Measurements from ENCODE around the gene PTPRM.

DNA sequence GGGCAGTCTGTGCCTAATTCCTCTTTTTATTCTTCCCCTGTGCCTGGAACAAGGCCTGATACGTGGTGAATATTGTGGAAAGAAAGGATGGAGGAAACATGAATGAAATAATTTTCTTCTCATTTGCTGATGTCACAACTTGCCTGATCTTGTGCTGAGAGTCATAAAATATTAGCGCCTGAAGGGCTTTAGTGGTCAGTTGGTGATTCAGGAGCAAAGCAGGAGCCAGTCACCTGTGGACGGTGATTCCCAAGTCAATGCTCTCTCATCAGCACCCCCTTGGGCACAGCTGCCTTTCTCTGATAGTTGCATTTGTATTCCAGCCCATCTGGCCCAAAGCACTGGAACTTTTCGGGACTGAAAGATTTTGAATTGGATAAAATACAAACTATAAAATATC is 539.5 kb downstream of the PTPRM start:
- TF ChIP-seq, protein P1, sequence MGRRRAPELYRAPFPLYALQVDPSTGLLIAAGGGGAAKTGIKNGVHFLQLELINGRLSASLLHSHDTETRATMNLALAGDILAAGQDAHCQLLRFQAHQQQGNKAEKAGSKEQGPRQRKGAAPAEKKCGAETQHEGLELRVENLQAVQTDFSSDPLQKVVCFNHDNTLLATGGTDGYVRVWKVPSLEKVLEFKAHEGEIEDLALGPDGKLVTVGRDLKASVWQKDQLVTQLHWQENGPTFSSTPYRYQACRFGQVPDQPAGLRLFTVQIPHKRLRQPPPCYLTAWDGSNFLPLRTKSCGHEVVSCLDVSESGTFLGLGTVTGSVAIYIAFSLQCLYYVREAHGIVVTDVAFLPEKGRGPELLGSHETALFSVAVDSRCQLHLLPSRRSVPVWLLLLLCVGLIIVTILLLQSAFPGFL (CRISPR knock-in tag; IDR thresholded peaks at IDR 0.05; ENCODE audit: borderline replicate concordance), result no peak
- TF ChIP-seq, protein P2, sequence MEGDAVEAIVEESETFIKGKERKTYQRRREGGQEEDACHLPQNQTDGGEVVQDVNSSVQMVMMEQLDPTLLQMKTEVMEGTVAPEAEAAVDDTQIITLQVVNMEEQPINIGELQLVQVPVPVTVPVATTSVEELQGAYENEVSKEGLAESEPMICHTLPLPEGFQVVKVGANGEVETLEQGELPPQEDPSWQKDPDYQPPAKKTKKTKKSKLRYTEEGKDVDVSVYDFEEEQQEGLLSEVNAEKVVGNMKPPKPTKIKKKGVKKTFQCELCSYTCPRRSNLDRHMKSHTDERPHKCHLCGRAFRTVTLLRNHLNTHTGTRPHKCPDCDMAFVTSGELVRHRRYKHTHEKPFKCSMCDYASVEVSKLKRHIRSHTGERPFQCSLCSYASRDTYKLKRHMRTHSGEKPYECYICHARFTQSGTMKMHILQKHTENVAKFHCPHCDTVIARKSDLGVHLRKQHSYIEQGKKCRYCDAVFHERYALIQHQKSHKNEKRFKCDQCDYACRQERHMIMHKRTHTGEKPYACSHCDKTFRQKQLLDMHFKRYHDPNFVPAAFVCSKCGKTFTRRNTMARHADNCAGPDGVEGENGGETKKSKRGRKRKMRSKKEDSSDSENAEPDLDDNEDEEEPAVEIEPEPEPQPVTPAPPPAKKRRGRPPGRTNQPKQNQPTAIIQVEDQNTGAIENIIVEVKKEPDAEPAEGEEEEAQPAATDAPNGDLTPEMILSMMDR (IDR thresholded peaks at IDR 0.05), result no peak
- TF ChIP-seq TEAD1 (CRISPR knock-in tag; IDR thresholded peaks at IDR 0.05), result no peak
- no peak for TF ChIP-seq ZBTB21 (CRISPR knock-in tag; IDR thresholded peaks at IDR 0.05; ENCODE audit: borderline replicate concordance)
- TF ChIP-seq, protein P3, sequence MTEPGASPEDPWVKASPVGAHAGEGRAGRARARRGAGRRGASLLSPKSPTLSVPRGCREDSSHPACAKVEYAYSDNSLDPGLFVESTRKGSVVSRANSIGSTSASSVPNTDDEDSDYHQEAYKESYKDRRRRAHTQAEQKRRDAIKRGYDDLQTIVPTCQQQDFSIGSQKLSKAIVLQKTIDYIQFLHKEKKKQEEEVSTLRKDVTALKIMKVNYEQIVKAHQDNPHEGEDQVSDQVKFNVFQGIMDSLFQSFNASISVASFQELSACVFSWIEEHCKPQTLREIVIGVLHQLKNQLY (CRISPR knock-in tag; IDR thresholded peaks at IDR 0.05), result no peak
- no peak for TF ChIP-seq ZNF423 (CRISPR knock-in tag; IDR thresholded peaks at IDR 0.05)
- TF ChIP-seq CBFB (CRISPR knock-in tag; IDR thresholded peaks at IDR 0.05; ENCODE audit: low read depth), result no peak
- TF ChIP-seq TEAD4 (CRISPR knock-in tag; IDR thresholded peaks at IDR 0.05), result no peak
- TF ChIP-seq ZNF219 (CRISPR knock-in tag; IDR thresholded peaks at IDR 0.05; ENCODE audit: borderline replicate concordance), result no peak
- TF ChIP-seq, protein P4, sequence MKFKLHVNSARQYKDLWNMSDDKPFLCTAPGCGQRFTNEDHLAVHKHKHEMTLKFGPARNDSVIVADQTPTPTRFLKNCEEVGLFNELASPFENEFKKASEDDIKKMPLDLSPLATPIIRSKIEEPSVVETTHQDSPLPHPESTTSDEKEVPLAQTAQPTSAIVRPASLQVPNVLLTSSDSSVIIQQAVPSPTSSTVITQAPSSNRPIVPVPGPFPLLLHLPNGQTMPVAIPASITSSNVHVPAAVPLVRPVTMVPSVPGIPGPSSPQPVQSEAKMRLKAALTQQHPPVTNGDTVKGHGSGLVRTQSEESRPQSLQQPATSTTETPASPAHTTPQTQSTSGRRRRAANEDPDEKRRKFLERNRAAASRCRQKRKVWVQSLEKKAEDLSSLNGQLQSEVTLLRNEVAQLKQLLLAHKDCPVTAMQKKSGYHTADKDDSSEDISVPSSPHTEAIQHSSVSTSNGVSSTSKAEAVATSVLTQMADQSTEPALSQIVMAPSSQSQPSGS (CRISPR knock-in tag; IDR thresholded peaks at IDR 0.05; ENCODE audit: borderline replicate concordance, low read depth), result no peak
- TF ChIP-seq, protein P5, sequence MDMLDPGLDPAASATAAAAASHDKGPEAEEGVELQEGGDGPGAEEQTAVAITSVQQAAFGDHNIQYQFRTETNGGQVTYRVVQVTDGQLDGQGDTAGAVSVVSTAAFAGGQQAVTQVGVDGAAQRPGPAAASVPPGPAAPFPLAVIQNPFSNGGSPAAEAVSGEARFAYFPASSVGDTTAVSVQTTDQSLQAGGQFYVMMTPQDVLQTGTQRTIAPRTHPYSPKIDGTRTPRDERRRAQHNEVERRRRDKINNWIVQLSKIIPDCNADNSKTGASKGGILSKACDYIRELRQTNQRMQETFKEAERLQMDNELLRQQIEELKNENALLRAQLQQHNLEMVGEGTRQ (CRISPR knock-in tag; IDR thresholded peaks at IDR 0.05), result no peak
- TF ChIP-seq, protein P6, sequence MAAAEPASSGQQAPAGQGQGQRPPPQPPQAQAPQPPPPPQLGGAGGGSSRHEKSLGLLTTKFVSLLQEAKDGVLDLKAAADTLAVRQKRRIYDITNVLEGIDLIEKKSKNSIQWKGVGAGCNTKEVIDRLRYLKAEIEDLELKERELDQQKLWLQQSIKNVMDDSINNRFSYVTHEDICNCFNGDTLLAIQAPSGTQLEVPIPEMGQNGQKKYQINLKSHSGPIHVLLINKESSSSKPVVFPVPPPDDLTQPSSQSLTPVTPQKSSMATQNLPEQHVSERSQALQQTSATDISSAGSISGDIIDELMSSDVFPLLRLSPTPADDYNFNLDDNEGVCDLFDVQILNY (CRISPR knock-in tag; IDR thresholded peaks at IDR 0.05), result no peak
- TF ChIP-seq FOXP1 (CRISPR knock-in tag; IDR thresholded peaks at IDR 0.05; ENCODE audit: borderline replicate concordance), result no peak
